SK-N-SH (cell line): ENCODE measurements around the gene NWD2. TPM values are rescaled to one million over a fixed set of nuclear protein-coding genes. Genes with fewer than 3 reads are reported as not detected.

ENCODE experiments used
- CTCF ChIA-PET: fragments of 300-600, 350-600 bp; formaldehyde crosslinking; extraction: SDS; loops from one replicate; lab custom pipeline; 2021; lab: Yijun Ruan, JAX
- POLR2A ChIA-PET: fragments of 350-600 bp; sonication (Branson Sonifier 250); formaldehyde crosslinking; extraction: SDS; loops from one replicate; lab custom pipeline; 2020; ENCODE audit warnings: antibody characterized with exemption, inconsistent platforms; lab: Yijun Ruan, JAX
- DNase-seq: peaks from one replicate; pipeline ENCODE4 v3.0.0; 2012
- H2AFZ ChIP-seq: fragments of 200-600 bp; sonication (generic); 2 replicates; pipeline ENCODE4 v1.8.1; 2016; ENCODE audit warnings: antibody characterized with exemption, mild to moderate bottlenecking, low read depth
- H3F3A ChIP-seq: fragments of 200-600 bp; sonication (generic); replicated peaks from 2 replicates; pipeline ENCODE3; 2016; ENCODE audit warnings: antibody characterized with exemption, mild to moderate bottlenecking; ENCODE audit not compliant: insufficient read depth
- H3K27ac ChIP-seq, 2 experiments: fragments of 200-500 bp in 1 of 2; fragments of 200-600 bp in 1 of 2; sonication (Bioruptor generic) in 1 of 2; sonication (generic), shearing (Covaris generic) in 1 of 2; 2 replicates each; pipeline versions ENCODE4 v1.5.1 to v1.6.1; 2014 to 2016; ENCODE audit warnings: low read depth in 2 of 2, inconsistent platforms in 1 of 2, low read length in 1 of 2, mild to moderate bottlenecking in 1 of 2, mixed read lengths in 1 of 2
- H3K27me3 ChIP-seq: fragments of 200-600 bp; sonication (generic), shearing (Covaris generic); 2 replicates; pipeline ENCODE4 v1.6.1; 2016; ENCODE audit warnings: mixed run types; ENCODE audit not compliant: insufficient read depth
- H3K36me3 ChIP-seq, 2 experiments: fragments of 200-500 bp in 1 of 2; fragments of 200-600 bp in 1 of 2; sonication (Bioruptor generic) in 1 of 2; sonication (generic) in 1 of 2; replicated peaks in 1 of 2; 2 replicates each; pipeline versions ENCODE3 to v1.5.1; 2014 to 2016; ENCODE audit warnings: low read length in 1 of 2, mild to moderate bottlenecking in 1 of 2; ENCODE audit not compliant: insufficient read depth in 2 of 2, control insufficient read depth in 1 of 2
- H3K4me1 ChIP-seq, 2 experiments: fragments of 200-500 bp in 1 of 2; fragments of 200-600 bp in 1 of 2; sonication (Bioruptor generic) in 1 of 2; sonication (generic), shearing (Covaris generic) in 1 of 2; 2 replicates each; pipeline versions ENCODE4 v1.5.1 to v1.6.1; 2014 to 2016; ENCODE audit warnings: low read depth in 1 of 2, low read length in 1 of 2, mixed run types in 1 of 2; ENCODE audit not compliant: insufficient read depth in 2 of 2, control insufficient read depth in 1 of 2
- H3K4me2 ChIP-seq: fragments of 200-600 bp; sonication (generic), shearing (Covaris generic); 2 replicates; pipeline ENCODE4 v1.6.1; 2017; ENCODE audit warnings: mixed run types
- H3K4me3 ChIP-seq, 2 experiments: fragments of 200-500 bp in 1 of 2; fragments of 200-600 bp in 1 of 2; sonication (Bioruptor generic) in 1 of 2; sonication (generic), shearing (Covaris generic) in 1 of 2; 2 replicates each; pipeline versions ENCODE4 v1.5.1 to v1.8.1; 2014 to 2016; ENCODE audit warnings: low read depth in 2 of 2, inconsistent platforms in 1 of 2, low read length in 1 of 2, mild to moderate bottlenecking in 1 of 2, mixed read lengths in 1 of 2, moderate library complexity in 1 of 2
- H3K79me2 ChIP-seq: fragments of 200-600 bp; sonication (generic); 2 replicates; pipeline ENCODE4 v1.8.1; 2017; ENCODE audit warnings: mild to moderate bottlenecking; ENCODE audit not compliant: insufficient read depth
- H3K9ac ChIP-seq: fragments of 200-600 bp; sonication (generic); 2 replicates; pipeline ENCODE4 v1.6.1; 2017; ENCODE audit warnings: mixed run types
- H3K9me2 ChIP-seq: fragments of 200-600 bp; sonication (generic); 2 replicates; pipeline ENCODE4 v1.6.1; 2017; ENCODE audit warnings: mixed run types
- H3K9me3 ChIP-seq: fragments of 200-600 bp; sonication (generic); 2 replicates; pipeline ENCODE4 v1.6.1; 2017; ENCODE audit warnings: mixed run types, mild to moderate bottlenecking, moderate library complexity
- H4K20me1 ChIP-seq: fragments of 200-600 bp; sonication (generic); 2 replicates; pipeline ENCODE4 v1.6.1; 2017; ENCODE audit warnings: mild to moderate bottlenecking, mixed run types; ENCODE audit not compliant: insufficient read depth
- EP300 ChIP-seq, 2 experiments: IDR thresholded peaks; 2 replicates each; pipeline versions ENCODE4 v1.4.0 to v1.6.1; 2012; ENCODE audit warnings: borderline replicate concordance in 1 of 2, low read depth in 1 of 2, low read length in 1 of 2
- EZH2phosphoT487 ChIP-seq: fragments of 200-600 bp; sonication (generic); IDR thresholded peaks from 2 replicates; pipeline ENCODE4 v1.6.1; 2017; ENCODE audit warnings: low read depth, mixed run types, mild to moderate bottlenecking, antibody characterized with exemption, moderate library complexity, borderline replicate concordance
- FOSL2 ChIP-seq: IDR thresholded peaks from 2 replicates; pipeline ENCODE4 v1.4.0; 2012; ENCODE audit warnings: low read depth, mild to moderate bottlenecking, moderate library complexity, borderline replicate concordance
- FOXM1 ChIP-seq: IDR thresholded peaks from 2 replicates; pipeline ENCODE4 v1.4.0; 2012; ENCODE audit warnings: low read depth, mild to moderate bottlenecking
- JUND ChIP-seq: IDR thresholded peaks from 2 replicates; pipeline ENCODE4 v1.4.0; 2012
- MEF2A ChIP-seq: IDR thresholded peaks from 2 replicates; pipeline ENCODE4 v1.4.0; 2012; ENCODE audit warnings: low read depth, borderline replicate concordance
- MXI1 ChIP-seq: IDR thresholded peaks from 2 replicates; pipeline ENCODE4 v1.6.1; 2012; ENCODE audit warnings: mild to moderate bottlenecking, low read depth, low read length, improper control_type of control experiment
- POLR2AphosphoS5 ChIP-seq: IDR thresholded peaks from 2 replicates; pipeline ENCODE4 v1.6.1; 2012; ENCODE audit warnings: low read depth, low read length
- RXRA ChIP-seq: IDR thresholded peaks from 2 replicates; pipeline ENCODE4 v1.4.0; 2012; ENCODE audit warnings: low read depth, mild to moderate bottlenecking, borderline replicate concordance
- SIN3A ChIP-seq: IDR thresholded peaks from 2 replicates; pipeline ENCODE4 v1.6.1; 2012; ENCODE audit warnings: low read depth, mild to moderate bottlenecking, low read length, moderate library complexity, borderline replicate concordance
- TCF12 ChIP-seq: IDR thresholded peaks from 2 replicates; pipeline ENCODE4 v1.4.0; 2012
- TEAD4 ChIP-seq: IDR thresholded peaks from 2 replicates; pipeline ENCODE4 v1.4.0; 2012; ENCODE audit warnings: mild to moderate bottlenecking, borderline replicate concordance; ENCODE audit not compliant: insufficient read depth
- USF1 ChIP-seq: IDR thresholded peaks from 2 replicates; pipeline ENCODE4 v1.4.0; 2012; ENCODE audit warnings: low read depth, borderline replicate concordance
- YY1 ChIP-seq: IDR thresholded peaks from 2 replicates; pipeline ENCODE4 v1.4.0; 2012; ENCODE audit warnings: low read depth, mild to moderate bottlenecking
- WGBS: methylation state at CpG from one replicate; pipeline ENCODE4 v1.1.6; 2017; ENCODE audit warnings: low lambda C conversion rate; 5-methylcytosine and 5-hydroxymethylcytosine counted together
- polyA plus RNA-seq, 3 experiments: library from polyadenylated mRNA; depleted of rRNA; stranded (reverse); fragments of >200 nt; gene quantifications; 2 replicates each; pipeline ENCODE4 v1.2.3, GENCODE V29; 2012
- TF ChIP-seq, protein P1 (sequence below): fragments of 150-350 bp; IDR thresholded peaks from 2 replicates; pipeline ENCODE4 v1.6.1; 2017; ENCODE audit warnings: antibody characterized with exemption, low read length, low read depth, borderline replicate concordance
- TF ChIP-seq, protein P2 (sequence below): IDR thresholded peaks from 2 replicates; pipeline ENCODE4 v1.4.0; 2012; ENCODE audit warnings: low read depth, borderline replicate concordance

The NWD2 gene
- polyA plus RNA-seq, 1 of the 3 experiments (the other 2 are of a cell fraction) = not detected

- no peak overlapping the region for H3K9ac ChIP-seq
- H3K4me2 ChIP-seq = no peak overlapping the region
- TF ChIP-seq TEAD4 (no peak), TCF12 (no peak), FOXM1 (no peak), MEF2A (no peak), MXI1 (no peak), FOSL2 (no peak), YY1 (no peak)
- TF ChIP-seq, protein P1, sequence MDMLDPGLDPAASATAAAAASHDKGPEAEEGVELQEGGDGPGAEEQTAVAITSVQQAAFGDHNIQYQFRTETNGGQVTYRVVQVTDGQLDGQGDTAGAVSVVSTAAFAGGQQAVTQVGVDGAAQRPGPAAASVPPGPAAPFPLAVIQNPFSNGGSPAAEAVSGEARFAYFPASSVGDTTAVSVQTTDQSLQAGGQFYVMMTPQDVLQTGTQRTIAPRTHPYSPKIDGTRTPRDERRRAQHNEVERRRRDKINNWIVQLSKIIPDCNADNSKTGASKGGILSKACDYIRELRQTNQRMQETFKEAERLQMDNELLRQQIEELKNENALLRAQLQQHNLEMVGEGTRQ = no peak
- no peaks in the 10 kb centered on the region for H3K4me1 ChIP-seq
- H2AFZ ChIP-seq = no peak overlapping the region
- H3K36me3 ChIP-seq = no peaks in the 10 kb centered on the region
- no peak for DNase-seq
- no peak overlapping the region for H3K4me3 ChIP-seq
- ChIA-PET CTCF (interaction anchor here (0.7 kb wide), 1 partner anchor 1079 kb away, joined by 3 read pairs; no protein-coding TSS in a partner anchor), POLR2A (no interaction called here)
- H3K9me2 ChIP-seq = no peaks in the 10 kb centered on the region
- 5% methylated on average over 5 of the region's 5 CpGs for WGBS
- no peaks in the 10 kb centered on the region for H3K9me3 ChIP-seq
- no peak overlapping the region for H3K27ac ChIP-seq
- no peaks in the 10 kb centered on the region for H3F3A ChIP-seq
- H3K79me2 ChIP-seq = no peaks in the 10 kb centered on the region
- no peaks in the 10 kb centered on the region; the same call in 1 of the 2 replicates for H3K27me3 ChIP-seq
- no peaks in the 10 kb centered on the region for H4K20me1 ChIP-seq
These were observed 237.1 kb downstream of the NWD2 start for GRCh38 chr4:37481547-37482122.

- no peak overlapping the region for H3K4me3 ChIP-seq
- no peak overlapping the region for H2AFZ ChIP-seq
- H3F3A ChIP-seq = no peaks in the 10 kb centered on the region
- H3K9ac ChIP-seq = no peak overlapping the region
- H3K4me2 ChIP-seq = no peak overlapping the region
- 4% methylated on average over 1 of the region's 1 CpG for WGBS
- no peaks in the 10 kb centered on the region for H3K9me3 ChIP-seq
- CTCF ChIA-PET = interaction anchor here (0.7 kb wide), 1 partner anchor 1080 kb away, joined by 3 read pairs; no protein-coding TSS in a partner anchor
- H3K36me3 ChIP-seq = no peaks in the 10 kb centered on the region
- H3K79me2 ChIP-seq = no peaks in the 10 kb centered on the region
- DNase-seq = no peak
- no peaks in the 10 kb centered on the region for H4K20me1 ChIP-seq
- no peaks in the 10 kb centered on the region; the same call in 1 of the 2 replicates for H3K27me3 ChIP-seq
- H3K4me1 ChIP-seq = no peaks in the 10 kb centered on the region
- H3K9me2 ChIP-seq = no peaks in the 10 kb centered on the region
- TF ChIP-seq POLR2AphosphoS5 (no peak), JUND (no peak), SIN3A (no peak)
- TF ChIP-seq, all 33 proteins: peak for 0
- no peak overlapping the region for H3K27ac ChIP-seq
- POLR2A ChIA-PET = no interaction called here
These were observed 237.8 kb downstream of the NWD2 start for GRCh38 chr4:37482236-37482913.

- no peaks in the 10 kb centered on the region for H3K9me2 ChIP-seq
- WGBS = 0% methylated on average over 1 of the region's 1 CpG
- POLR2A ChIA-PET = no interaction called here
- no peaks in the 10 kb centered on the region; the same call in 1 of the 2 replicates for H3K27me3 ChIP-seq
- no peaks in the 10 kb centered on the region for H3K79me2 ChIP-seq
- DNase-seq = no peak
- no peaks in the 10 kb centered on the region for H3K36me3 ChIP-seq
- no peak overlapping the region for H3K4me3 ChIP-seq
- H3K27ac ChIP-seq = no peak overlapping the region
- no peaks in the 10 kb centered on the region for H3K9me3 ChIP-seq
- no peak overlapping the region for H3K9ac ChIP-seq
- H3F3A ChIP-seq = no peaks in the 10 kb centered on the region
- CTCF ChIA-PET = interaction anchor here (1.0 kb wide), 1 partner anchor 9 kb away, joined by 3 read pairs; no protein-coding TSS in a partner anchor
- H2AFZ ChIP-seq = no peak overlapping the region
- H3K4me2 ChIP-seq = no peak overlapping the region
- H3K4me1 ChIP-seq = no peaks in the 10 kb centered on the region
- no peaks in the 10 kb centered on the region for H4K20me1 ChIP-seq
- no peak for TF ChIP-seq EP300 (IDR thresholded peaks at IDR 0.05; ENCODE audit: borderline replicate concordance in 1 of 2, low read depth in 1 of 2, low read length in 1 of 2)
- TF ChIP-seq, protein P1 = no peak
- TF ChIP-seq MEF2A = no peak
- no peak for TF ChIP-seq JUND
- TF ChIP-seq USF1 = no peak
- TF ChIP-seq EZH2phosphoT487 = no peak
- TF ChIP-seq, protein P2, sequence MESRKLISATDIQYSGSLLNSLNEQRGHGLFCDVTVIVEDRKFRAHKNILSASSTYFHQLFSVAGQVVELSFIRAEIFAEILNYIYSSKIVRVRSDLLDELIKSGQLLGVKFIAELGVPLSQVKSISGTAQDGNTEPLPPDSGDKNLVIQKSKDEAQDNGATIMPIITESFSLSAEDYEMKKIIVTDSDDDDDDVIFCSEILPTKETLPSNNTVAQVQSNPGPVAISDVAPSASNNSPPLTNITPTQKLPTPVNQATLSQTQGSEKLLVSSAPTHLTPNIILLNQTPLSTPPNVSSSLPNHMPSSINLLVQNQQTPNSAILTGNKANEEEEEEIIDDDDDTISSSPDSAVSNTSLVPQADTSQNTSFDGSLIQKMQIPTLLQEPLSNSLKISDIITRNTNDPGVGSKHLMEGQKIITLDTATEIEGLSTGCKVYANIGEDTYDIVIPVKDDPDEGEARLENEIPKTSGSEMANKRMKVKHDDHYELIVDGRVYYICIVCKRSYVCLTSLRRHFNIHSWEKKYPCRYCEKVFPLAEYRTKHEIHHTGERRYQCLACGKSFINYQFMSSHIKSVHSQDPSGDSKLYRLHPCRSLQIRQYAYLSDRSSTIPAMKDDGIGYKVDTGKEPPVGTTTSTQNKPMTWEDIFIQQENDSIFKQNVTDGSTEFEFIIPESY = no peak
- TF ChIP-seq RXRA = no peak
These were observed 239.1 kb downstream of the NWD2 start for GRCh38 chr4:37483610-37484009.
